Prostate gland (tissue), 2 donors: ENCODE results near the gene TMA16. TPM values are rescaled to one million over a fixed set of nuclear protein-coding genes. Genes with fewer than 3 reads are reported as not detected.
"Not testable (repeated sequence)": the region's sequence is repeated elsewhere in the genome, so short reads cannot be mapped to it uniquely, and the experiment has no call there.

ENCODE experiments used
- DNase-seq: peaks from one replicate; pipeline ENCODE4 v3.0.0-alpha.2; 2019; ENCODE audit warnings: low spot score
- H3K27ac ChIP-seq, 2 donors: fragments of 200-600 bp; sonication (generic); 2 replicates each; pipeline ENCODE4 v1.5.1; 2017 to 2019
- H3K27me3 ChIP-seq: fragments of 200-600 bp; sonication (generic); replicated peaks from 2 replicates; pipeline ENCODE4 v1.5.1; 2019; ENCODE audit not compliant: insufficient read depth
- H3K36me3 ChIP-seq, 2 donors: fragments of 200-600 bp; sonication (generic); 1 replicate in 1 of 2; 2 replicates in 1 of 2; pipeline versions ENCODE4 v1.5.1 to v1.8.1; 2017 to 2019
- H3K4me1 ChIP-seq: fragments of 200-600 bp; sonication (generic); replicated peaks from 2 replicates; pipeline ENCODE4 v1.5.1; 2019
- H3K4me3 ChIP-seq, 2 donors: fragments of 200-600 bp; sonication (generic); 2 replicates each; pipeline ENCODE4 v1.5.1; 2017 to 2019
- H3K9me3 ChIP-seq: fragments of 200-600 bp; sonication (generic); 2 replicates; pipeline ENCODE4 v1.5.1; 2017
- CTCF ChIP-seq, 4 experiments: fragments of 200-600 bp in 2 of 4; fragments of 450-650 bp in 2 of 4; sonication (generic) in 2 of 4; IDR thresholded peaks; 1 replicate in 3 of 4; 2 replicates in 1 of 4; pipeline ENCODE4 v1.5.1; 2016 to 2019; ENCODE audit warnings: antibody characterized with exemption in 4 of 4, mild to moderate bottlenecking in 2 of 4, moderate library complexity in 2 of 4
- POLR2A ChIP-seq: fragments of 450-650 bp; IDR thresholded peaks from one replicate; pipeline ENCODE4 v1.6.1; 2016; ENCODE audit warnings: antibody characterized with exemption, mild to moderate bottlenecking
- POLR2AphosphoS5 ChIP-seq: sonication (generic); formaldehyde crosslinking; IDR thresholded peaks from one replicate; pipeline ENCODE4 v1.6.1; 2017; ENCODE audit warnings: antibody characterized with exemption
- WGBS: methylation state at CpG from one replicate; pipeline ENCODE4 v1.1.5; 2018; 5-methylcytosine and 5-hydroxymethylcytosine counted together
- intact Hi-C: fragments of 100-400 bp; cut with DNase I; formaldehyde crosslinking; loops from one replicate; pipeline ENCODE4 v1.14.2; 2022
- total RNA-seq, 2 donors: library from RNA; depleted of rRNA; stranded (reverse); fragments of >200 nt; gene quantifications; one replicate each; pipeline ENCODE4 v1.1.0, GENCODE V29; 2016

Gene TMA16
- total RNA-seq, 2 donors from 2014 or later: 12.9 to 17.3 TPM

- Histone ChIP-seq H3K27ac (no peak overlapping the region), H3K4me1 (no peaks in the 10 kb centered on the region), H3K36me3 (no peaks in the 10 kb centered on the region), H3K9me3 (no peaks in the 10 kb centered on the region), H3K27me3 (no peaks in the 10 kb centered on the region), H3K4me3 (no peak overlapping the region)
- no peak for TF ChIP-seq POLR2A
- no peak for TF ChIP-seq CTCF (IDR thresholded peaks at IDR 0.05)
- TF ChIP-seq POLR2AphosphoS5: no peak
- intact Hi-C loops: no loop called here
- DNase-seq: no peak
- WGBS: 48% methylated on average over 2 of the region's 2 CpGs
Observed at GRCh38 chr4:163536091-163536490, 41.6 kb downstream of the TMA16 start.

DNA sequence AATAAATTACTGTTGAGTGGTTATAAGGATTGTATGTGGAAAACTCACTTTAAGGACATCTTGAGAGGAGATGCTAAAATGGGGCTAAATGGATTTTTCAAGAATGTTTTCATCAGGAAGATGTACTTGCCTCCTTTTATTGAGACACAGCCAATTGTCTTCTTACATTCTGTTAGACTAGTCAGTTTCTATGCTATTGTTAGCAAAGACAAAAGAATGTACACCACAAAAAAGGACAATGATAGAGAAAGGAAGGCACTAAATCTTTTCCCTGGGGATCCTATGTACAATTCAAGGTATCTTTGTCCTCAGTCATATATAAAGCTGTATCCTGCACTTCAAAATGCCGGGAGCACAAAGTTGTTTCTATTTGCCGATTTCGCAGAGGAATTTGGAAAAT lies 42.6 kb downstream of the TMA16 start:
- no peak overlapping the region for H3K4me3 ChIP-seq
- H3K4me1 ChIP-seq: no peaks in the 10 kb centered on the region
- no peaks in the 10 kb centered on the region for H3K36me3 ChIP-seq
- H3K27me3 ChIP-seq: no peaks in the 10 kb centered on the region
- no peak for DNase-seq
- no peak for TF ChIP-seq CTCF (IDR thresholded peaks at IDR 0.05)
- TF ChIP-seq POLR2A: no peak
- TF ChIP-seq POLR2AphosphoS5: no peak
- intact Hi-C loops: no loop called here
- 89% methylated on average over 3 of the region's 3 CpGs for WGBS
- no peaks in the 10 kb centered on the region for H3K9me3 ChIP-seq
- no peak overlapping the region for H3K27ac ChIP-seq

- H3K27me3 ChIP-seq, H3K4me1 ChIP-seq, DNase-seq, H3K27ac ChIP-seq, intact Hi-C loops, H3K4me3 ChIP-seq, H3K9me3 ChIP-seq, H3K36me3 ChIP-seq: not testable (repeated sequence)
- WGBS: 84% methylated on average over 4 of the region's 4 CpGs
Observed at GRCh38 chr4:163538820-163539219, 44.3 kb downstream of the TMA16 start.

DNA sequence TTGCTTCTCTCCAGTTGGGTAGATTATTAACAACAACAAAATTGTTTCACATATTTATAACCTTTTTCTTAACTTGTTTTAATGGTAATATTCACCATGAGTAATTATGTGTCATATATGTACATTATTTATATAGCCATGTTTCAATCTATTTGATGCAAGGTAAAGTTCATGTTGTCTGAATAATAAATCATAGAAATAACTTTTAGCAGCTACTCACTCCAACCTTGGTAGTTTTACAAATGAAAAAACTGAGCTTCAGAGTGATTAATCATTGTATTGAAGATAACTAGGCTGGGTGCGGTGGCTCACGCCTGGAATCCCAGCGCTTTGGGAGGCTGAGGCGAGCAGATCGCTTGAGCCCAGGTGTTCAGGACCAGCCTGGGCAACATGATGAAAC lies 46.0 kb downstream of the TMA16 start:
- TF ChIP-seq POLR2A (no peak), CTCF (IDR thresholded peaks at IDR 0.05) (no peak), POLR2AphosphoS5 (no peak)
- Histone ChIP-seq H3K9me3 (no peaks in the 10 kb centered on the region), H3K27ac (no peak overlapping the region), H3K4me1 (no peaks in the 10 kb centered on the region), H3K36me3 (no peaks in the 10 kb centered on the region), H3K27me3 (no peaks in the 10 kb centered on the region), H3K4me3 (no peak overlapping the region)
- no peak for DNase-seq
- intact Hi-C loops: no loop called here
- WGBS: 97% methylated on average over 5 of the region's 5 CpGs

- intact Hi-C loops: no loop called here
- Histone ChIP-seq H3K27ac (no peak overlapping the region), H3K27me3 (no peaks in the 10 kb centered on the region), H3K4me3 (no peak overlapping the region), H3K36me3 (no peaks in the 10 kb centered on the region), H3K4me1 (no peaks in the 10 kb centered on the region), H3K9me3 (no peaks in the 10 kb centered on the region)
- DNase-seq: no peak
- TF ChIP-seq CTCF (IDR thresholded peaks at IDR 0.05) (no peak), POLR2AphosphoS5 (no peak)
- WGBS: 64% methylated on average over 3 of the region's 3 CpGs
Observed at GRCh38 chr4:163540977-163541376, 46.5 kb downstream of the TMA16 start.
